Neural progenitor cell (in vitro differentiated cells): ENCODE results near the gene FOXD2.

Experiments
- EZH2 ChIP-seq: fragments of 200-600 bp; sonication (generic); IDR thresholded peaks from 2 replicates; pipeline ENCODE4 v1.6.1; 2017; ENCODE audit warnings: antibody characterized with exemption, mild to moderate bottlenecking, moderate library complexity
- EZH2phosphoT487 ChIP-seq: fragments of 200-600 bp; sonication (generic); IDR thresholded peaks from 2 replicates; pipeline ENCODE4 v1.6.1; 2017; ENCODE audit warnings: antibody characterized with exemption
- TF ChIP-seq, protein P1 (sequence below): fragments of 200-600 bp; sonication (generic); IDR thresholded peaks from 2 replicates; pipeline ENCODE4 v1.5.1; 2017; ENCODE audit warnings: antibody characterized with exemption, mild to moderate bottlenecking

- TF ChIP-seq, protein P1, sequence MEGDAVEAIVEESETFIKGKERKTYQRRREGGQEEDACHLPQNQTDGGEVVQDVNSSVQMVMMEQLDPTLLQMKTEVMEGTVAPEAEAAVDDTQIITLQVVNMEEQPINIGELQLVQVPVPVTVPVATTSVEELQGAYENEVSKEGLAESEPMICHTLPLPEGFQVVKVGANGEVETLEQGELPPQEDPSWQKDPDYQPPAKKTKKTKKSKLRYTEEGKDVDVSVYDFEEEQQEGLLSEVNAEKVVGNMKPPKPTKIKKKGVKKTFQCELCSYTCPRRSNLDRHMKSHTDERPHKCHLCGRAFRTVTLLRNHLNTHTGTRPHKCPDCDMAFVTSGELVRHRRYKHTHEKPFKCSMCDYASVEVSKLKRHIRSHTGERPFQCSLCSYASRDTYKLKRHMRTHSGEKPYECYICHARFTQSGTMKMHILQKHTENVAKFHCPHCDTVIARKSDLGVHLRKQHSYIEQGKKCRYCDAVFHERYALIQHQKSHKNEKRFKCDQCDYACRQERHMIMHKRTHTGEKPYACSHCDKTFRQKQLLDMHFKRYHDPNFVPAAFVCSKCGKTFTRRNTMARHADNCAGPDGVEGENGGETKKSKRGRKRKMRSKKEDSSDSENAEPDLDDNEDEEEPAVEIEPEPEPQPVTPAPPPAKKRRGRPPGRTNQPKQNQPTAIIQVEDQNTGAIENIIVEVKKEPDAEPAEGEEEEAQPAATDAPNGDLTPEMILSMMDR, result no peak
- TF ChIP-seq EZH2 (no peak), EZH2phosphoT487 (no peak)
Observed at GRCh38 chr1:47433477-47434050, 4.3 kb upstream of the FOXD2 start.
